SU-DHL-6 (cell line): ENCODE data around the gene CCDC169.

Experiments
- H2AFZ ChIP-seq: fragments of 200-600 bp; sonication (generic); 2 replicates; pipeline ENCODE4 v1.6.1; 2014; ENCODE audit warnings: low read depth, mild to moderate bottlenecking, moderate library complexity, mixed read lengths, antibody characterized with exemption, low read length; ENCODE audit not compliant: severe bottlenecking
- H3F3A ChIP-seq: fragments of 200-600 bp; shearing (Covaris generic); 2 replicates; pipeline ENCODE4 v1.6.0; 2016; ENCODE audit warnings: antibody characterized with exemption, mild to moderate bottlenecking; ENCODE audit not compliant: insufficient read depth
- H3K27ac ChIP-seq: fragments of 200-600 bp; sonication (generic); 2 replicates; pipeline ENCODE4 v1.5.1; 2016; ENCODE audit warnings: low read depth, mild to moderate bottlenecking, low read length, moderate library complexity, mixed read lengths
- H3K27me3 ChIP-seq: fragments of 200-600 bp; sonication (generic), shearing (Covaris generic); 2 replicates; pipeline ENCODE4 v1.6.0; 2014; ENCODE audit warnings: mild to moderate bottlenecking, low read length
- H3K36me3 ChIP-seq: fragments of 200-600 bp; sonication (generic); 2 replicates; pipeline ENCODE4 v1.6.1; 2014; ENCODE audit warnings: mild to moderate bottlenecking, low read length, mixed read lengths
- H3K4me2 ChIP-seq: fragments of 300-600, 200-600 bp; shearing (Covaris generic), sonication (generic); 2 replicates; pipeline ENCODE4 v1.6.0; 2014; ENCODE audit warnings: low read length, low read depth, mild to moderate bottlenecking; ENCODE audit not compliant: poor library complexity, severe bottlenecking
- H3K4me3 ChIP-seq: fragments of 200-600 bp; sonication (generic); 2 replicates; pipeline ENCODE4 v1.5.1; 2014; ENCODE audit warnings: antibody characterized with exemption, low read length, mild to moderate bottlenecking, mixed read lengths; ENCODE audit not compliant: insufficient read depth, poor library complexity, severe bottlenecking
- H3K79me2 ChIP-seq: fragments of 200-600 bp; sonication (generic); 2 replicates; pipeline ENCODE4 v1.6.1; 2014; ENCODE audit warnings: mild to moderate bottlenecking, low read length, moderate library complexity; ENCODE audit not compliant: insufficient read depth
- H3K9ac ChIP-seq: fragments of 200-600 bp; sonication (generic); 2 replicates; pipeline ENCODE4 v1.7.0; 2014; ENCODE audit warnings: mild to moderate bottlenecking, low read length
- H3K9me2 ChIP-seq: fragments of 200-600 bp; sonication (generic); replicated peaks from 2 replicates; pipeline ENCODE4 v1.6.1; 2014; ENCODE audit warnings: low read length; ENCODE audit not compliant: insufficient read depth
- H3K9me3 ChIP-seq: fragments of 200-600 bp; sonication (generic); 2 replicates; pipeline ENCODE4 v1.6.1; 2014; ENCODE audit warnings: low read length, mixed read lengths; ENCODE audit not compliant: insufficient read depth
- H4K20me1 ChIP-seq: fragments of 200-600 bp; sonication (generic); 2 replicates; pipeline ENCODE4 v1.6.1; 2014; ENCODE audit warnings: low read depth, mild to moderate bottlenecking, antibody characterized with exemption, low read length, moderate library complexity, mixed read lengths
- EZH2phosphoT487 ChIP-seq: fragments of 200-600 bp; sonication (generic), shearing (Covaris generic); conservative IDR thresholded peaks from 2 replicates; pipeline ENCODE4 v1.6.1; 2018; ENCODE audit warnings: mild to moderate bottlenecking, antibody characterized with exemption, low read length, moderate library complexity, mixed read lengths
- TF ChIP-seq, protein P1 (sequence below): fragments of 200-600 bp; sonication (generic); IDR thresholded peaks from one replicate; pipeline ENCODE4 v1.5.1; 2017; ENCODE audit warnings: antibody characterized with exemption, mild to moderate bottlenecking, low read length, moderate library complexity; ENCODE audit not compliant: insufficient read depth, poor library complexity, severe bottlenecking

CCDC169 gene

DNA sequence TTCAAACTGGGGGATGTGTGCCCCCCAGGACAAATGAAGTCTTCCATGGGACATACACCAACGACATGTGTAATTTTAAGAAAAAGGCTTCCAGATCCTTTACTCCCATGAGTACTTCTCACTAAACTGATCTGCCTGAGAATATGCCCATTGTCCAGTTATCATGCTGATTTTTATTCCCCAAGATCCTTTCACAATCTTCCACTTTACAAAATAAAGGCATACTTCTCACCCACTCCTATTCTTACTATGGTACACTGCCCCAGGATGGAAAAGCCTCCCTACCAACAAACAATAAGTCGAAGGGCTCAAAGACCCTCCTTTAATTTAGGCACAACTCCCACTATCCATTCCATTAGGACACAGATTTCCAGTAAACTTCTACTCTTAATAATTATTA is 45.1 kb upstream of the CCDC169 start:
- H3K4me3 ChIP-seq = no peak overlapping the region
- H3K79me2 ChIP-seq = no peaks in the 10 kb centered on the region
- H3K27ac ChIP-seq = no peak overlapping the region
- no peak overlapping the region for H3K9ac ChIP-seq
- no peak overlapping the region for H3K4me2 ChIP-seq
- H4K20me1 ChIP-seq = no peaks in the 10 kb centered on the region
- H3K36me3 ChIP-seq = no peaks in the 10 kb centered on the region
- no peaks in the 10 kb centered on the region for H3F3A ChIP-seq
- H2AFZ ChIP-seq = no peak overlapping the region
- no peaks in the 10 kb centered on the region for H3K9me2 ChIP-seq
- H3K27me3 ChIP-seq = no peaks in the 10 kb centered on the region
- no peaks in the 10 kb centered on the region for H3K9me3 ChIP-seq
- TF ChIP-seq EZH2phosphoT487 = no peak
- TF ChIP-seq, protein P1, sequence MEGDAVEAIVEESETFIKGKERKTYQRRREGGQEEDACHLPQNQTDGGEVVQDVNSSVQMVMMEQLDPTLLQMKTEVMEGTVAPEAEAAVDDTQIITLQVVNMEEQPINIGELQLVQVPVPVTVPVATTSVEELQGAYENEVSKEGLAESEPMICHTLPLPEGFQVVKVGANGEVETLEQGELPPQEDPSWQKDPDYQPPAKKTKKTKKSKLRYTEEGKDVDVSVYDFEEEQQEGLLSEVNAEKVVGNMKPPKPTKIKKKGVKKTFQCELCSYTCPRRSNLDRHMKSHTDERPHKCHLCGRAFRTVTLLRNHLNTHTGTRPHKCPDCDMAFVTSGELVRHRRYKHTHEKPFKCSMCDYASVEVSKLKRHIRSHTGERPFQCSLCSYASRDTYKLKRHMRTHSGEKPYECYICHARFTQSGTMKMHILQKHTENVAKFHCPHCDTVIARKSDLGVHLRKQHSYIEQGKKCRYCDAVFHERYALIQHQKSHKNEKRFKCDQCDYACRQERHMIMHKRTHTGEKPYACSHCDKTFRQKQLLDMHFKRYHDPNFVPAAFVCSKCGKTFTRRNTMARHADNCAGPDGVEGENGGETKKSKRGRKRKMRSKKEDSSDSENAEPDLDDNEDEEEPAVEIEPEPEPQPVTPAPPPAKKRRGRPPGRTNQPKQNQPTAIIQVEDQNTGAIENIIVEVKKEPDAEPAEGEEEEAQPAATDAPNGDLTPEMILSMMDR = no peak

DNA sequence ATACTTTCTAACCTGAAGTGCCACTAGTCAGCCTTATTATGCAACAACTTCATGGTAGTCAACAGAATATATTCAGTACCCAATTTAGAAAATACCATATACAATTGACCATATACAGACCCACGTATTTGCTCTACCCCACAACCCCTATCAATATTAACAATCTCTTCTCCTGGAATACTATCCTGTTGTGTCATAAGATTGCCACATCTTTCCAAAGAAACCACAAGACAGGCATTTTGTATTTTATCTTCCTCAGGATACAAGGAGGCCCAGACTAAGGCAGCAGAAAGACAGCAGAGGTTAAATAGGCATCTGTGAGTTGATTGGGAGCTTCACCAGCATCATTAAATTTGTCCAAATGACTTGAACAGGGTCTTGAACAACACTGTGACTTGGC is 44.1 kb upstream of the CCDC169 start:
- Histone ChIP-seq H3K79me2 (no peaks in the 10 kb centered on the region), H3K27ac (no peak overlapping the region), H3K9me3 (no peaks in the 10 kb centered on the region), H3F3A (no peaks in the 10 kb centered on the region), H2AFZ (no peak overlapping the region), H3K27me3 (no peaks in the 10 kb centered on the region), H3K36me3 (no peaks in the 10 kb centered on the region), H4K20me1 (no peaks in the 10 kb centered on the region), H3K9me2 (no peaks in the 10 kb centered on the region), H3K9ac (no peak overlapping the region), H3K4me3 (no peak overlapping the region), H3K4me2 (no peak overlapping the region)
- TF ChIP-seq EZH2phosphoT487 = no peak
- TF ChIP-seq, protein P1 = no peak

DNA sequence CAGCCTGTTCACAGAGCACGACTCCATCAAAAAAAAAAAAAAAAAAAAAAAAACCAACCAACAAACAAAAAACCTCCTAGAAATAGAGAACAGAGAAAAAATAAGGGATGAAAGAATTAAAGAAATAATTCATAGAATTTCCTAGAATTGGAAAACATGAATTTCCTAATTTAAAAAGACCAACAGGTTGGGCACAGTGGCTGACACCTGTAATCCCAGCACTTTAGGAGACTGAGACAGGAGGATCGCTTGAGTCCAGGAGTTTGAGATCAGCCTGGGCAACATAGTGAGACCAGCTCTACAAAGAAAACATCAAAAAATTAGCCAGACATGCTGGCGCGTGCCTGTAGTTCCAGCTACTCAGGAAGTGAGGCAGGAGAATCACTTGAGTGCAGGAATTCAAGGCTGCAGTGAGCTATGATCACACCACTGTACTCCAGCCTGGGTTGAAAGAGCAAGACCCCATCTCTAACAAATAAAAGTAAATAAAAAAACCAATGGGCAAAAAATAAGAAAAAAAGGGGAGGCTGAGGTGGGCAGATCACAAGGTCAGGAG is 42.1 kb upstream of the CCDC169 start:
- Histone ChIP-seq H3K27ac (no peak overlapping the region), H3F3A (no peaks in the 10 kb centered on the region), H3K4me3 (no peak overlapping the region), H3K36me3 (no peaks in the 10 kb centered on the region), H3K9ac (no peak overlapping the region), H3K27me3 (no peaks in the 10 kb centered on the region), H4K20me1 (no peaks in the 10 kb centered on the region), H2AFZ (no peak overlapping the region), H3K9me2 (no peaks in the 10 kb centered on the region), H3K4me2 (no peak overlapping the region), H3K9me3 (no peaks in the 10 kb centered on the region), H3K79me2 (no peaks in the 10 kb centered on the region)
- no peak for TF ChIP-seq EZH2phosphoT487
- TF ChIP-seq, protein P1 = no peak
